T follicular helper cell (primary cell): Measurements from ENCODE around the gene ADSL.

Source experiments
- DNase-seq: peaks from one replicate; pipeline ENCODE4 v3.0.0-alpha.2; 2020; ENCODE audit warnings: low read depth

ADSL gene

GRCh38 chr22:40328546-40329456 lies 17.5 kb upstream of the ADSL start:
- no peak for DNase-seq

- DNase-seq = no peak
Observed at GRCh38 chr22:40329466-40329865, 16.8 kb upstream of the ADSL start.

GRCh38 chr22:40330086-40330485 lies 16.2 kb upstream of the ADSL start:
- DNase-seq = no peak

- no peak for DNase-seq
Observed at GRCh38 chr22:40330615-40331014, 15.7 kb upstream of the ADSL start.

- DNase-seq = no peak
Observed at GRCh38 chr22:40331706-40332105, 14.6 kb upstream of the ADSL start.

GRCh38 chr22:40332319-40332781 lies 13.9 kb upstream of the ADSL start:
- DNase-seq = no peak

- DNase-seq = no peak
Observed at GRCh38 chr22:40334060-40334459, 12.2 kb upstream of the ADSL start.

GRCh38 chr22:40334899-40335298 lies 11.4 kb upstream of the ADSL start:
- DNase-seq = no peak

- DNase-seq = no peak
Observed at GRCh38 chr22:40335358-40335757, 10.9 kb upstream of the ADSL start.

- no peak for DNase-seq
Observed at GRCh38 chr22:40340044-40340443, 6.3 kb upstream of the ADSL start.

GRCh38 chr22:40341604-40342003 lies 4.7 kb upstream of the ADSL start:
- DNase-seq = no peak

GRCh38 chr22:40342521-40342920 lies 3.8 kb upstream of the ADSL start:
- DNase-seq = no peak

- peak; percentile 31 for DNase-seq
Observed at GRCh38 chr22:40345271-40345670, 1.0 kb upstream of the ADSL start.

- peak; percentile 51 for DNase-seq
Observed at GRCh38 chr22:40345815-40346184, 500 bp upstream of the ADSL start.

GRCh38 chr22:40347300-40347699 lies 1.0 kb downstream of the ADSL start:
- DNase-seq = no peak

GRCh38 chr22:40348025-40348658 lies 1.8 kb downstream of the ADSL start:
- DNase-seq = peak; percentile 61

- DNase-seq = no peak
Observed at GRCh38 chr22:40352763-40353162, 6.5 kb downstream of the ADSL start.

GRCh38 chr22:40361100-40361499 lies 14.8 kb downstream of the ADSL start:
- DNase-seq = no peak

- no peak for DNase-seq
Observed at GRCh38 chr22:40363059-40363458, 16.8 kb downstream of the ADSL start.

- no peak for DNase-seq
Observed at GRCh38 chr22:40364431-40364830, 18.1 kb downstream of the ADSL start.

GRCh38 chr22:40366068-40366467 lies 19.8 kb downstream of the ADSL start:
- no peak for DNase-seq

GRCh38 chr22:40367342-40367741 lies 21.0 kb downstream of the ADSL start:
- no peak for DNase-seq

- DNase-seq = no peak
Observed at GRCh38 chr22:40368016-40368415, 21.7 kb downstream of the ADSL start.
